IPS-NIHi7 (cell line): ENCODE measurements around the gene RXRA.

Experiments
- DNase-seq: peaks from one replicate; pipeline ENCODE4 v3.0.0; 2012; ENCODE audit warnings: mixed read lengths; ENCODE audit errors: extremely low spot score

RXRA gene

DNA sequence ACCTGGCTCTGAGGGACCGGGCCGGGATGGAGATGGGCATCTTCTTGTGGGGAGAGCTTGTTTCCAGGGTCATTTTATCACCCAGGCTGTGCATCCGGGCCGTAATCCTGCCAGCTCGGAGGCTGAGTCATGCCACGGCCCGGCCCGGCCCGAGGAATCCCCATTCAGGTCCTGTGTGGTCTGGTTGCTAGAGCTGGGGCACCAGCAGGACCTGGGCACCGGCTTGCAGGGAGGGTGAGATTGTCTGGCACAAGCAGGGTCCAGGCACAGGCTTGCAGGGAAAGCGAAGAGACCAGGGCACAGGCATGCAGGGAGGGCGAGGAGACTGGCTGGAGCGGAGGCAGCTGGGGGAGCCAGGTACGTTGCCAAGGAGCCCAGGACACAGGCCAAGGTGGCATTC, 106.8 kb downstream of the RXRA start:
- no peak for DNase-seq

DNA sequence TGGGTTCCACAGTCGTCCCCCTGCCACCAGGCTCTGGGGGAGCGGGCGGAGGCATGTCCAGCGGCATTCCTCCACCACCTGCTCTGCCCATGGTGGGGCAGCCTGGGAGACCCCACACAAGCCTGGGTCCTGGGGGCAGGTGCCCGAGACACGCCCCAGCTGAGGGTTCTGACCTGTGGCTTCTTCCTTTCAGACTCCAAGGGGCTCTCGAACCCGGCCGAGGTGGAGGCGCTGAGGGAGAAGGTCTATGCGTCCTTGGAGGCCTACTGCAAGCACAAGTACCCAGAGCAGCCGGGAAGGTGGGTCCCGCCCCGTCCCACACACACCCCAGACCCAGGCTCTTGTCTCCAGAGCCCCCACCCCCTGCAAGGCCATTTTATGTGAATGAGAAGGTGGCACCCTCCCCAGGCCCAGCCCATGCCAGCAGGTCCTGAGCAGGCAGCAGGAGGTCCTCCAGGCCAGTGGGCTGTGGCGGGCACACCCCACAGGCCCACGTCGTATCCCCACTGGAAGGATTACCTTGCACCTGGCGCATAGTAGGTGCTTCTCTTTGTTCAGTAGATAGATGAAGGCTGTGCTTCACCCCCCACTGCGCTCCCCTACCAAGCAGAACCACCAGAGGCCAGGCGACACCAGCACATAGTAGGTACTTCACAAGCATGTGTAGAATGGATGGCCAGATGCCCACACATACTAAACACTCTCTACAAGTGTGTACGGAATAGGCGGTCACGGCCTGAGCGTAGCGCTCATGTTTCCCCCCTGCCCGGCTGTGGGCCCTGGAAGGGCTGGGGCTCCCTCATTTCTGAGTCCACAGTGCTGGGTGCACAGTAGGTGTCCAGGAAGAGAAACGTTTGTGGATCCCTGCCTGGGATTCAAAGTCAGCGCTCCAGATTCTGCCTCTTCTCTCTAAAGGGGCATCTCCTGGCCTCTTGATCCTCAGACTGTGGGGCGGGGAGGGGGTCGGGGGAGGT, 107.9 kb downstream of the RXRA start:
- DNase-seq = no peak

DNA sequence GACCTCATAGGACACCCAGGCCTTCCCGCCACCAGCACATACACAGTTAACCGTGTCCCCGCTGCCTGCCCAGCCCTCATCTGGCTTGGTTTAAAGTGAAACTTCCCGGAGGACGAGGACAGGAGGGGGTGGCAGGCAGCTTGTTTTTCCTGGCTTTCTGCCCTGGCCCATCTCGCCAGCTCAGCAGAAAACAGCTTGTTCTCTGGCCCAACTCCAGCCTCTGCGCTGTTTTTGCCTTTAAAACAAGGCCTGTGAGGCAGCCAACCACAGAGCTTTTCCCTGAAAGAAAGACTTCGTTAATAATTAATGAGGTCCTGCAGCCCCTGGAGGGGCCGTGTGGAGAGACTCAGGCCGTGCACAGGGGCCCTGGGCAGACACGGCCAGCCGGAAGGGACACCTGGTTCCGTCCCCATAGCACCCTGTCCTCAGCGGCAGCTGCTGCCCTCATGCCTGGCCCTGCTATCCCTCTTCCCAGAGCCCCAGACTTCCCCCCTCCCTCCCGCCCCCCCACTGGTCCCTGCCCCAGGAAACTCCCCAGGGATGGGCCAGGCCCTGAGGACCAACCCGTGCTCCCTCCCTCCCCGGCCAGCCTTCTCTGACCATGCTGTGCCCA, 108.7 kb downstream of the RXRA start:
- DNase-seq = no peak

DNA sequence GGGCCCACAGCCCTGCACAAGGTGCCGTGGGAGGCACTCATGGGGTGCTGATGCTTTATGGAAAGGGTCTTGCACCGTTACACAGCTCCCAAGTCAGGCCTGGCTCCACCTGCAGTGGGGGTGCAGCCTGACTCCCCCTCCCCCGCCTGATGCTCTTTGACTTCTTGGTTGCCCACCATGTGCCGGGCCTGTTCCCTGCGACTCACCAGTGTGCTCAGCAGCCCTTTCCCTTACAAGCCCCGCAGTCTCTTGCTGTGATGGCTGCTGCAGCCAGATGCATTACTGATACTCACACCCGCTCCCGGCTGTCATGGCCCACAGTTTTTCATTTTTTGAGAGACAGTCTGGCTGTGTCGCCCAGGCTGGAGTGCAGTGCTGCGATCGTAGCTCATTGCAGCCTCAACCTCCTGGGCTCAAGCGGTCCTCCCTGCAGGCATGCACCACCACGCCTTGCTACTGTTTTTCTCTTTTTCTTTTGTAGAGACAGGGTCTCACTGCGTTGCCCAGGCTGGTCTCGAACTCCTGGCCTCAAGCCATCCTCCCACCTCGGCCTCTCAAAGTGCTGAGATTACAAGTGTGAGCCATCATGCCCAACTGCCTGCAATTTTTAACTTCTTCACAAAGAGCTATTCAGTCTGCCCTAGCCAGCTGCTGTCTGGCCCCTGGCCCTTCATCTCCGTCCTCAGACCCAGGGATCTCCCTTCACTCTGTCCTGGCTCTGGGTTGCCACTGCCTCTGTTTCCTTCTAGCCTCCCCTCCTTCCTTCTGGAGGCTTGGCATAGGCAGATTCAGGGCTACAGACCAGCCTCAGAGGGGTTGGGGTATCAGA, 109.5 kb downstream of the RXRA start:
- DNase-seq = no peak

DNA sequence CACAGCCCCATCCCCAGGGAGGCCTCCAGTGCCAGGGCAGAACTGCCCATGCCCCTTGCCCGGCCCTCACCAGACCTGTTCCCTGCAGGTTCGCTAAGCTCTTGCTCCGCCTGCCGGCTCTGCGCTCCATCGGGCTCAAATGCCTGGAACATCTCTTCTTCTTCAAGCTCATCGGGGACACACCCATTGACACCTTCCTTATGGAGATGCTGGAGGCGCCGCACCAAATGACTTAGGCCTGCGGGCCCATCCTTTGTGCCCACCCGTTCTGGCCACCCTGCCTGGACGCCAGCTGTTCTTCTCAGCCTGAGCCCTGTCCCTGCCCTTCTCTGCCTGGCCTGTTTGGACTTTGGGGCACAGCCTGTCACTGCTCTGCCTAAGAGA, 110.1 kb downstream of the RXRA start:
- no peak for DNase-seq

DNA sequence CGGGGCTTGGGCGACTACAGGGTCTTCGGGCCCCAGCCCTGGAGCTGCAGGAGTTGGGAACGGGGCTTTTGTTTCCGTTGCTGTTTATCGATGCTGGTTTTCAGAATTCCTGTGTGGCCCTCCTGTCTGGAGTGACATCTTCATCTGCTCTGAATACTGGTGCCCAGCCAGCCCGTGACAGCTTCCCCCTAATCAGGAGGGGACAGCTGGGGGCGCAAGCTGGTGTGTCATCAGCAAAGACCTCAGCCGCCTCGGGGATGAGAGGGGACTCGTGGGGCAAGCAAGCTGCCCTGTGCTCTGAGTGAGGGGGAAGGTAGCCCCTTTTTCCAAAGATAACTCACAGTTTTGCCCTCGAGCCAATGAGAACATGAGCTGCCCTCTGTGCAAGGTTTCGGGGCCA, 110.7 kb downstream of the RXRA start:
- no peak for DNase-seq

DNA sequence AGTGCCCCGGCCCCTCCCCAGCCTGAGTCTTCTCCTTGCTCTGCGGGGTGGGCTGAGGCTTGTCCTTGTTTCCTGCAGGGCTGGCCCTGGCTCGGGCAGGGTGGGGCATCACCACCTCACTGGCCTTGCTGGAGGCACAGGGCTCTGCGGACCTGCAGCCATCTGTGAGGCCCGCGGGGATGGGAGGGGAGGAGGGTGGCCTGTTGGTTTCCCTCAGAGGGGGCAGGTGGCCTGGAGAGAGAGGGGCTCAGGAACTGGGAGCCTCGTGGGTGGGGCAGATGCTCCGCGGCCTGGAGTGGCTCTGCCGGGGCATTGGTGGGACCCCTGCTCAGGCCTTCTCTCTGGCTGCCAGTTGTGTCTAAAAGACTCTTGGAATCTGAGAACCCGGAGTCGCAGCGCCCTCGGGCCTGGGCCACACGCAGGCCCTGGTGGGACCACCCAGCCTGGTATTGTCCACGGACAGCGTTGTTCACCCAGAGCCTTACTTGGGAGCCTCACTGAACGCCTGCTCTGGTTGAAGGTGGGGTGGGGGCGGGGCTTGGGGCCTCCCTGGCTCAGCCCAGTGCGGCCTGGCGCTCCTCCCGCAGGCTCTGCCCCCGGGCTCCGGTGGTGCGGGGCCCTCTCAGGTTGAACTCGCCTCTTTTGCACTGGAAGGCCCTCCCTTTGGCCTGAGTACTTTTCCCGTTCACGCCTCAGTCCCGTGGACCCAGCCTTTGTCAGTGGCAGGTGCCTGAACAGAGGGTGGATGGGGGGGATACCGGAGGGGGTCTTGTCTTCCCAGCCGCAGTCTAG, 111.3 kb downstream of the RXRA start:
- DNase-seq = peak; percentile 59

DNA sequence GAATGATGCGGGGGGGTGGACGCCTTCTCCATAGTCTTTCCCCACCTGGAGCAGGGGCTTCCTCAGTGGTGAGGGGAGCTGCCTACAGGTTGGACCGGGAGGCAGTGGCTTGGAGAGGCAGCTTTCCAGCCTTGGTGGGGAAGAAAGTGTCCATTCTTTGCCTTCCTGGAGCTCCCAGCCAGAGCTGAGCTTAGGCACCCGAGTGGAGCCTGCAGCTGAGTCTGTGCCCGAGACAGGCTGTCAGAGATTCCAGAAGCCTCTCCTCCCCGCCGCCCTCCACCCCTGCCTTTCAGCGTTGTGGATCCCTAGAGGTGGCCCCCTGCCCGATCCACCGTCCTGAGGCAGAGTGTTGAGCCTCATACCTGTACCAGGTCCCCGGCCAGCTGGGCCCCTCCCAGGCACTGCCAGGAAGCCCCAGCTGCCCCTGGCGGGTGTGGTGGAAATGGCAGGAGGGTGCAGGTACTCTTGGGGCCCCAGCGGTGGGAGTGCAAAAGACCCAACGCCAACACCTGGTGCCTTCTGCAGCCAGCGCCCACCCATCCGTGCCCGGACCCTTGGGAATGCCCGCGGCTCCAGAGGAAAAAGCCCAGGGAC, 112.0 kb downstream of the RXRA start:
- peak; percentile 41 for DNase-seq

DNA sequence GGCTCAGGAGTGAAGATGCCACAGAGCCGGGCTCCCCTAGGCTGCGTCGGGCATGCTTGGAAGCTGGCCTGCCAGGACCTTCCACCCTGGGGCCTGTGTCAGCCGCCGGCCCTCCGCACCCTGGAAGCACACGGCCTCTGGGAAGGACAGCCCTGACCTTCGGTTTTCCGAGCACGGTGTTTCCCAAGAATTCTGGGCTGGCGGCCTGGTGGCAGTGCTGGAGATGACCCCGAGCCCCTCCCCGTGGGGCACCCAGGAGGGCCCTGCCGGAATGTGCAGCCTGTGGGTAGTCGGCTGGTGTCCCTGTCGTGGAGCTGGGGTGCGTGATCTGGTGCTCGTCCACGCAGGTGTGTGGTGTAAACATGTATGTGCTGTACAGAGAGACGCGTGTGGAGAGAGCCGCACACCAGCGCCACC, 113.1 kb downstream of the RXRA start:
- no peak for DNase-seq

DNA sequence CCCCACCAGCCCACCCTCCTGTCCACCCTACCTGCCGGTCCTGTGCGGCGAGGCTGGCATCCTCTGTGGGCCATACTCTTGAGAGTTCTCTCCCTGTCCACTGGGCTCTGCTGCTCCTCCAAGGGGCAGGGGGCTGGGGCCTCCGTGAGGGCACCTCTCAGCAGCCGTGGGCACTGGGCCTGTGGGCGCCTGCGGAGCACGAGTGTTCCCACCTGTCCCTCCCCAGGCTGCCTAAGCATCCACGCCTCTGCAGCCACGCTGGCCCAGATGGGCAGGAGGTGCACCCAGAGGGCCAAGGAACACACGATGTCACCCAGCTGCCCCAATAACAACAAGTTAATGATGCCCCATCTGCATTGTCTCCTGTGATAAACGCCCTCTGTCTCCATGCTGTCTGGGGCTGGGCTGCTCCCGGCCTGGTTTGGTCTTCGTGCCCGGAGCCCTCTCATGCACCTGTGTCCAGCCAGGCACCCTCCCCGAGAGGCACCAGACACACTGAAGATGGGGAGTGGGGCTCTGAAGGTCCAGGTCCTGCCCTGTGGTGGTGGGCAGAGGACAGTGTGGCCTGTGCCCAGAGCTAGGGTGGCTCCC, 114.5 kb downstream of the RXRA start:
- DNase-seq = no peak

DNA sequence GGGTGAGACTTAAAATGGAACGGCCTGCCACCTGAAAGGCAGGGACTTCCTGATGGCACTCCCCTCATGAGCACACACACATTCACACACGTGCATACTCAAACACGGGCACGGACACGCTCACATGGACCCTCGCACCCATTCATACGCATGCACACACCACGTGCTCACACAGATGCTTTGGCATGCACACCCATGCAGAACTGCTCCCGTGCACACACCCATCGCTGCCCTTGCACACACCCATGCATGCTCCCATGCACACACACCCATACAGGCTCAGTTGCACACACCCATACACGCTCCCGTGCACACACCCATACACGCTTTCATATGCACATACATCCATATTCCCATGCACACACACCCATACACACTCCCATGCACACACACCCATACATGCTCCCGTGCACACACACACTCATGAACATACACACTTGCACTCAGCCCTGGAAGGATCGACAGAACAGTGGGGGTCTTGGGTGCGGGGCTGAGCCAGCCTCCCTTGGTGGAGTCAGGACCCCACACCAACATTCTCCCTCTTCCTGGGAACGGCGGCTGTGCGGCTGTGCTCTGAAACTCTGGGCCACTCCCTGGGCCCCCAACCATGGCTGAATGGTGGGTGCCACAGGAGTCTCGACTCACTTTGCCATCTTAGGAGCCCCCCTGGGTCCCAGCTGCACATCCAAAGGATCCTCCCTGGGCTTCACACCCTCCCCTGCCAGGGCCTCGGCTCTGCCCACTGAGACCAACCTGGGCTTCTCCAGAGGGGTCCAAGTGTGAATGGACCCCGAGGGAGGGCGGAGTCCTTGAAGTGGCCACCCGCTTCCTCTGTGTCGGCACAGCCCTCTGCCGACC, 115.2 kb downstream of the RXRA start:
- no peak for DNase-seq

DNA sequence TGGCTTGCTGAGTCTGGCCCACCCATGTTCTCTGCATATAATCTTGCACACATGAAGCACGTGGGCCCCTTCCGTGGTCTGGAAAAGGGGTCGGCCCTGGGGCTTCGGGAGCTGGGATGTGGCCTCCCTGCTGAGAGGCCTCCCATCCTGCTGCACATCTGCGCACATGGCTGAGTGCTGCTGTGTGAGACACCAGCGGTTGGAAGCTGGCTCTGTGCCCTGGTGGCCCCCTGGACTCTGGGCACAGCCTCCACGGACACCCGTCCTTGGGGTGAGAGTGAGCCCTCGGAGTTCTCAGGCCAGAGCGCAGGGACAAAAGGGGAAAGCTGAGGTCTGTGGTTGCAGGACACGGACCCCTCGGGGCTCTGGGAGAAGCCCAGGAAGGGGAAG, 115.8 kb downstream of the RXRA start:
- DNase-seq = no peak

DNA sequence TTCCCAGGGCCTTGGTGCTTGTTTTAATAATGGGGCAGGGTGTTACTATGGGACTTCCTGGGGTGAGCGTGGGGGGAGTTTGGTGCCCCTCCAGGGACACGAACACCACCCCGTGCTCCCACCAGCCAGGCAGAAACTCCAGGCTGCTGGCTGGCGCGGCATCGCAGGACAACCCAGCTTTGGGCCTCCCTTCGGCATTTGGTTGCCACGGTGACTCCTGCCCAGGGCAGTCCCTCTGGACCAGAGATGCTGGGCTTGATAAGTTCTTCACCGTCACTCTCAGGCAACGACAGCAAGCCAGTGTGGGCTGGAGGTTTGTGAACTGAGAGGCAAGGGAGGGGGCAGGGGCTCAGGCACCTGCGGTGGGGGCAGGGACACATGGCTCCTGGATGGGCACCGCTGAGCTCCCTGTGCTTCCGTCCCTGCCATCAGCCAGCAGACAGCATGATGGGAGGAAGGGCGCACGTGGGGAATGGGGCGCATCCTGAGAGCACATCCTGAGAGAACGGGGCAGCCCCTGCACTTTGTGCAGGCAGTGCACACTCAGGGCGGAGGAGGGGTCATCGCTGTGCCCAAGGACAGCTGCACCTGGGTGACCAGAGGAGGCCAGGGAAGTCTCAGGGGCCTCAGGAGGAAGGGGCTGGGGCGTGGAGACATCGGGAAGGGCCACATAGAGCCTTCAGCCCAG, 116.4 kb downstream of the RXRA start:
- DNase-seq = no peak

DNA sequence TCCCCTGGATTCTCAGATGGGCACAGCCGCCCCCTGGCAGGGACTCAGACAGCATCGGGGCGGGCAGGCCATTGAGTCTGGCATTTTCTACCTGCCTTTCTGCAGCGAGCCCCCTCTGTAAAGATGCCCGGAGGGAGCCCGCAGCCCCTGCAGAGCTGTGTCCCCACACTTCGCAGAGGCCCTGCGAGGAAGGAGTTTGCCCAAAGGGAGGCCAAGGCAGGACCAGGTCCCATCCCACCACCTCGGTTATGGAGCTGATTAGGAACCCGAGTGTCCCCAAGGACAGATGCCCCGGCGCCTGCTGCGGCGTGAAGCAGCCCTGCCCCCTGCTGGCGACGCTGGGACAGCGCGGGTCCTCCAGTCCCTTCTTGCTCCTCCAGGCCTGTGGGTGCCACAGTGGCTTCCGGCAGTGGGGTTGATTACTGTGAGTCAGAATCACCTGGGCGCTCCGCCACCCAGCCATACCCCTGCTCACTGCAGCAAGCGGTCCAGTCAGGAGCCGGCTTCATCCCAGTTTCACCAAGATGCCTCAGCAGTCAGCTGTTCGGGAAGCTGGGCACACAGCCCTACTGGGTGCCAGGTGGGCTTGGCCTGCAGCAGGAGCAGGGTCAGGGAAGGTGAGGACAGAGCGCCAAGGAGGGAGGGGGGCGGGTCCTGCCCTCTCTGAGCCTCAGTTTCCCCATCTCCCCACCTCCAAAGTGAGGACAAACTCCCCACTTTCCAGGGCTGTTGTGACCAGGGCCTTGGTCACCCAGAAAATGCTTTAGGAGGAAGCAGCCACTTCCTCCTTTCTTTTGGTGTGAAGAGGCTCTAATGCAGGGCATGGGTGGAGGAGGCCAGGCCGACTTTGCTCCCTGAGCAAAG, 117.2 kb downstream of the RXRA start:
- DNase-seq = peak; percentile 94

DNA sequence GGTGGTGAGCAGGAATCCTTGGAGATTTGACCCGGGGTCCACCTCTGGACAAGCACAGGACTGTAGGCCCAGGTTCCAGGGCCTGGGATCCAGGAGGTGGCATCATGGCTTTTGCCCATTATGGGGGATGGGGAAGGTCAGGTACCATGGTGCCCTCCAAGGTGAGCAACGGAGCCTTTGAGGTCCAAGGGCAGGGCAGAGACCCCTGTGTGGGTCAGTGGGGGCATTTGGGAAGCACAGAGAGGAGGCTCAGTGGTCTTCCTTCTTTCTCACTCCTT, 117.7 kb downstream of the RXRA start:
- no peak for DNase-seq

DNA sequence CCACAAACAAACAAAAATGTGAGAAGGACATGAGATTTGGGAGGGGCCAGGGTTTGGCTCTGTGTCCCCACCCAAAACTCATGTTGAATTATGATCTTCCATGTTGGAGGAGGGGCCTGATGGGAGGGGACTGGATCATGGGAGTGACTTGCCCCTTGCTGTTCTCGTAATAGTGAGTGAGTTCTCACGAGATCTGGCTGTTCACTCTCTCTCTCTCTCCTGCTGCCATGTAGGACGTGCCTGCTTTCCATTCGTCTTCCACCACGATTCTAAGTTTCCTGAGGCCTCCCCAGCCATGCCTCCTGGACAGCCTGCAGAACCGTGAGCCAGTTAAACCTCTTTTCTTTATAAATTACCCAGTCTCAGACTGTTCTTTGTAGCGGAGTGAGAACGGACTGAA, 118.7 kb downstream of the RXRA start:
- DNase-seq = no peak

DNA sequence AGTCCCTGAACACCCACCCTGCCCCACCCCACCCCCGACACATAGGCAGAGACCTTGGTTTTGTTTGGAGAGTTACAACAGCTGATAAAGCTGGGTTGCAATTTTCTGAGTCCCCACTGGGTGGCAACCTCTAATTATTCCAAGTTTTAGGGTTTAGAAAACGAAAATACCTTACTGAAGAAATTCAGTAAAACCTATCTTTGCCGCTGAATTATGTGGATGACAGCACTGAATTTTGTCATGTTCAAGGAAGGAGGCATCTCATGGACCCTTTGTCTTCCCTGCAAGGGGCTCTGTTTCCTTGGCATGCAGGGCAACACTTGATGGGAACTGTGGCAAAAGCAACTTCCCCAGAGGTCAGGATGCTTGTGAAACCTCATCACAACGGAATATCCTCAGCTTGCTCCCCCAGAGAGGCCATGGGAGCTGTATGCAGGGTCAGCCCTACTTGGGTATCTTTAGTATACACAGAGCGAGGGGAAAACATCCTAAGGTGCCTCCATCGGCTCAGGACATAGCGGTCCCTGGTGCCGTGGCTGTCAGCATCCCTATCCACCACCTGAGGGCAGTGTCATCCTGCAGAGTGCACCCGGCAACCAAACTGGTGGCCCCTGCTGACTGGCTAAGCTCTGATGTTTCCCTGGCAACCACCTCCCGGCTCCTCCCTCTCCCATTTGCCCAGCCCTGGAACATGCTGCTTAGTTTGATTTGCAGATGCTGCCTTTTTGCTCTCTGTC, 123.1 kb downstream of the RXRA start:
- DNase-seq = peak; percentile 99
